A549 (cell line): ENCODE data around the gene SCAMP3. TPM values are rescaled to one million over a fixed set of nuclear protein-coding genes. Genes with fewer than 3 reads are reported as not detected.

ENCODE experiments used
- ATAC-seq, 2 experiments: fragments of 200-7000 bp in 1 of 2; fragments of >200 bp in 1 of 2; cut with Nextera tagmentation in 1 of 2; cut with Tn5 transposase in 1 of 2; 3 replicates each; pipeline versions ENCODE4 v1.8.0 to v1.9.1; 2018 to 2020; ENCODE audit warnings: mild to moderate bottlenecking in 1 of 2, moderate library complexity in 1 of 2
- CTCF ChIA-PET: fragments of 300-600 bp; sonication (Branson Sonifier 250); formaldehyde crosslinking; extraction: SDS; loops from one replicate; lab custom pipeline; 2021; ENCODE audit warnings: antibody characterized with exemption, inconsistent platforms; lab: Yijun Ruan, JAX
- POLR2A ChIA-PET: fragments of 350-600 bp; formaldehyde crosslinking; extraction: SDS; loops from one replicate; lab custom pipeline; 2021; ENCODE audit warnings: antibody characterized with exemption, inconsistent platforms; lab: Yijun Ruan, JAX
- DNase-seq, 2 experiments: peaks; one replicate each; pipeline versions ENCODE4 v3.0.0 to v3.0.0-alpha.2; 2011 to 2016; ENCODE audit warnings: low read depth in 1 of 2, low spot score in 1 of 2
- FAIRE-seq: peaks from 2 replicates; lab custom pipeline; 2011; peaks lifted over from hg19 to GRCh38; lab: Jason Lieb, UNC
- H3K27ac ChIP-seq, 2 experiments: fragments of >200 bp; sonication (Bioruptor Twin); formaldehyde crosslinking; 3 replicates each; pipeline ENCODE4 v1.5.1; 2016 to 2017
- H3K4me1 ChIP-seq: fragments of >200 bp; sonication (Bioruptor Twin); formaldehyde crosslinking; 3 replicates; pipeline ENCODE4 v1.6.1; 2016
- H3K4me2 ChIP-seq: fragments of >200 bp; sonication (Bioruptor Twin); formaldehyde crosslinking; 3 replicates; pipeline ENCODE4 v1.6.1; 2016
- H3K4me3 ChIP-seq: fragments of >200 bp; sonication (Bioruptor Twin); formaldehyde crosslinking; 3 replicates; pipeline ENCODE4 v1.5.1; 2016
- H3K9me3 ChIP-seq: fragments of >200 bp; sonication (Bioruptor Twin); formaldehyde crosslinking; 3 replicates; pipeline ENCODE4 v1.6.1; 2016
- CBX2 ChIP-seq: fragments of 200-600 bp; sonication (generic); IDR thresholded peaks from 2 replicates; pipeline ENCODE4 v1.6.1; 2016; ENCODE audit warnings: low read depth, mild to moderate bottlenecking, borderline replicate concordance
- CEBPB ChIP-seq, 2 experiments: fragments of >200 bp in 1 of 2; sonication (Bioruptor Twin) in 1 of 2; formaldehyde crosslinking in 1 of 2; IDR thresholded peaks; 2 replicates each; pipeline ENCODE4 v1.6.1; 2012 to 2016
- ESRRA ChIP-seq: fragments of 150-350 bp; IDR thresholded peaks from 2 replicates; pipeline ENCODE4 v1.6.1; 2014; ENCODE audit warnings: mild to moderate bottlenecking, low read length, borderline replicate concordance
- FOSB ChIP-seq: fragments of 250-450 bp; sonication (Bioruptor Pico); IDR thresholded peaks from 2 replicates; pipeline ENCODE4 v1.5.0; 2020; ENCODE audit warnings: mild to moderate bottlenecking, moderate library complexity
- FOXS1 ChIP-seq: fragments of 250-450 bp; sonication (Bioruptor Pico); IDR thresholded peaks from 2 replicates; pipeline ENCODE4 v1.5.0; 2020; ENCODE audit warnings: mild to moderate bottlenecking, moderate library complexity
- GATA3 ChIP-seq: IDR thresholded peaks from 2 replicates; pipeline ENCODE4 v1.6.1; 2012; ENCODE audit warnings: borderline replicate concordance
- HDAC2 ChIP-seq: fragments of 200-600 bp; sonication (generic); IDR thresholded peaks from 2 replicates; pipeline ENCODE4 v1.6.1; 2016
- HOXA7 ChIP-seq: fragments of 250-450 bp; sonication (Bioruptor Pico); IDR thresholded peaks from 2 replicates; pipeline ENCODE4 v1.5.0; 2020; ENCODE audit warnings: mild to moderate bottlenecking, moderate library complexity
- HOXB5 ChIP-seq: fragments of 250-450 bp; sonication (Bioruptor Pico); IDR thresholded peaks from 2 replicates; pipeline ENCODE4 v1.5.0; 2020; ENCODE audit warnings: mild to moderate bottlenecking, moderate library complexity
- MAZ ChIP-seq: fragments of 150-350 bp; IDR thresholded peaks from 2 replicates; pipeline ENCODE4 v1.6.1; 2014; ENCODE audit warnings: antibody characterized with exemption, low read depth, low read length, borderline replicate concordance
- MYC ChIP-seq: IDR thresholded peaks from 2 replicates; pipeline ENCODE4 v1.6.1; 2012; ENCODE audit warnings: mild to moderate bottlenecking, inconsistent platforms, low read length, improper control_type of control experiment, borderline replicate concordance
- NFE2L2 ChIP-seq: fragments of 150-350 bp; conservative IDR thresholded peaks from 2 replicates; pipeline ENCODE4 v1.6.1; 2014; ENCODE audit warnings: low read length
- POLR2AphosphoS2 ChIP-seq: conservative IDR thresholded peaks from 2 replicates; pipeline ENCODE4 v1.6.1; 2012; ENCODE audit warnings: low read length, improper control_type of control experiment, inconsistent platforms
- RFX5 ChIP-seq: fragments of 450-650 bp; IDR thresholded peaks from 2 replicates; pipeline ENCODE4 v1.7.1; 2014; ENCODE audit warnings: antibody characterized with exemption, mild to moderate bottlenecking, moderate library complexity
- RNF2 ChIP-seq: fragments of 200-600 bp; sonication (generic); IDR thresholded peaks from 2 replicates; pipeline ENCODE4 v1.6.1; 2016; ENCODE audit warnings: low read depth, mild to moderate bottlenecking, antibody characterized with exemption, moderate library complexity, borderline replicate concordance
- ZFP36 ChIP-seq: fragments of 450-650 bp; IDR thresholded peaks from 2 replicates; pipeline ENCODE4 v1.6.1; 2014; ENCODE audit warnings: borderline replicate concordance; ENCODE audit not compliant: partially characterized antibody
- ZNF302 ChIP-seq: fragments of 250-450 bp; sonication (Bioruptor Pico); IDR thresholded peaks from 2 replicates; pipeline ENCODE4 v1.9.0; 2021; ENCODE audit warnings: inconsistent platforms, mild to moderate bottlenecking, moderate library complexity
- ZSCAN20 ChIP-seq: fragments of 250-450 bp; sonication (Bioruptor Pico); IDR thresholded peaks from 2 replicates; pipeline ENCODE4 v1.8.0; 2022; ENCODE audit warnings: mild to moderate bottlenecking, moderate library complexity
- WGBS: methylation state at CpG from one replicate; pipeline ENCODE4 v1.1.6; 2017; ENCODE audit errors: missing lambda C conversion rate; 5-methylcytosine and 5-hydroxymethylcytosine counted together
- polyA plus RNA-seq, 4 experiments: library from polyadenylated mRNA; depleted of rRNA in 3 of 4; stranded (reverse); fragments of >200 nt; fragmentation: RNase III in 1 of 4; extraction: RNeasy Plus Mini Kit Qiagen cat#74134 plus additional on column Dnase treatment in 1 of 4; gene quantifications; 2 replicates in 3 of 4; 3 replicates in 1 of 4; pipeline ENCODE4 v1.2.3, GENCODE V29; 2011 to 2017
- TF ChIP-seq, protein P1 (sequence below): fragments of >200 bp; sonication (Bioruptor Twin); formaldehyde crosslinking; IDR thresholded peaks from 2 replicates; pipeline ENCODE4 v1.6.1; 2016
- TF ChIP-seq, protein P2 (sequence below): fragments of 150-350 bp; IDR thresholded peaks from 2 replicates; pipeline ENCODE4 v1.6.1; 2014; ENCODE audit warnings: low read depth, mild to moderate bottlenecking, low read length
- TF ChIP-seq, protein P3 (sequence below): fragments of 450-650 bp; IDR thresholded peaks from 2 replicates; pipeline ENCODE4 v1.6.1; 2014; ENCODE audit warnings: antibody characterized with exemption

Gene SCAMP3
- polyA plus RNA-seq, 2 of the 4 experiments (the other 2 are of a cell fraction) = 75.9 to 135 TPM

DNA sequence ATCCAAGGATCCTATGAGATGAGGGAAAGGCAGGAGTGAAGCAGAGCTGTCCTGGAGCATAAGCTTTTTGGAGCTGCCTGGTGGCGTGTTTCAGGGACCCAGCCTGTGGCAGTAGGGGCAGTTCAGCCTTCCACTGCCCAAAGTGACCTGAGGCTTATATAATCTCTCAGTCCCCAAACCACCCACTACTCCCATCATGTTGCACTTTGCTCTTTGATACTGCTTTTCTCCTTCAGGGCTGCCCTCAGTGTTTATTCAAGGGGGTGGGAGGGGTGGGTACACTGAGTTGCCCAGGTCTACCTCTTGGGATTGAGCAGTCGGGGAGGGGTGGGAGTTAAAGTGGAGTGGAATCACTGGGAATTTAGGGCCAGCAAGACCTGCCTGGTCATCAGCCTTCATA lies 24.4 kb upstream of the SCAMP3 start:
- no peak overlapping the region for H3K4me3 ChIP-seq
- H3K27ac ChIP-seq = no peak overlapping the region
- ATAC-seq = no peak
- FAIRE-seq = no peak
- no peaks in the 10 kb centered on the region for H3K9me3 ChIP-seq
- no peak for DNase-seq
- no peak overlapping the region for H3K4me2 ChIP-seq
- TF ChIP-seq GATA3 (no peak), ZFP36 (no peak), MYC (no peak), CEBPB (IDR thresholded peaks at IDR 0.05) (no peak), MAZ (no peak), ZSCAN20 (CRISPR knock-in tag) (no peak), HOXA7 (CRISPR knock-in tag) (no peak), NFE2L2 (no peak), RFX5 (no peak)
- TF ChIP-seq, protein P1, sequence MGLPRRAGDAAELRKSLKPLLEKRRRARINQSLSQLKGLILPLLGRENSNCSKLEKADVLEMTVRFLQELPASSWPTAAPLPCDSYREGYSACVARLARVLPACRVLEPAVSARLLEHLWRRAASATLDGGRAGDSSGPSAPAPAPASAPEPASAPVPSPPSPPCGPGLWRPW = no peak
- TF ChIP-seq, protein P2, sequence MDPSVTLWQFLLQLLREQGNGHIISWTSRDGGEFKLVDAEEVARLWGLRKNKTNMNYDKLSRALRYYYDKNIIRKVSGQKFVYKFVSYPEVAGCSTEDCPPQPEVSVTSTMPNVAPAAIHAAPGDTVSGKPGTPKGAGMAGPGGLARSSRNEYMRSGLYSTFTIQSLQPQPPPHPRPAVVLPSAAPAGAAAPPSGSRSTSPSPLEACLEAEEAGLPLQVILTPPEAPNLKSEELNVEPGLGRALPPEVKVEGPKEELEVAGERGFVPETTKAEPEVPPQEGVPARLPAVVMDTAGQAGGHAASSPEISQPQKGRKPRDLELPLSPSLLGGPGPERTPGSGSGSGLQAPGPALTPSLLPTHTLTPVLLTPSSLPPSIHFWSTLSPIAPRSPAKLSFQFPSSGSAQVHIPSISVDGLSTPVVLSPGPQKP = no peak
- TF ChIP-seq, protein P3, sequence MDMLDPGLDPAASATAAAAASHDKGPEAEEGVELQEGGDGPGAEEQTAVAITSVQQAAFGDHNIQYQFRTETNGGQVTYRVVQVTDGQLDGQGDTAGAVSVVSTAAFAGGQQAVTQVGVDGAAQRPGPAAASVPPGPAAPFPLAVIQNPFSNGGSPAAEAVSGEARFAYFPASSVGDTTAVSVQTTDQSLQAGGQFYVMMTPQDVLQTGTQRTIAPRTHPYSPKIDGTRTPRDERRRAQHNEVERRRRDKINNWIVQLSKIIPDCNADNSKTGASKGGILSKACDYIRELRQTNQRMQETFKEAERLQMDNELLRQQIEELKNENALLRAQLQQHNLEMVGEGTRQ = no peak
- TF ChIP-seq, all 56 proteins: peak for 0
- H3K4me1 ChIP-seq = no peaks in the 10 kb centered on the region
- ChIA-PET CTCF (interaction anchor here (1.4 to 4.0 kb wide), 3 partner anchors 10 to 37 kb away, joined by 4 to 18 read pairs (median 11); no protein-coding TSS in a partner anchor), POLR2A (no interaction called here)
- WGBS = 90% methylated on average over 2 of the region's 2 CpGs

DNA sequence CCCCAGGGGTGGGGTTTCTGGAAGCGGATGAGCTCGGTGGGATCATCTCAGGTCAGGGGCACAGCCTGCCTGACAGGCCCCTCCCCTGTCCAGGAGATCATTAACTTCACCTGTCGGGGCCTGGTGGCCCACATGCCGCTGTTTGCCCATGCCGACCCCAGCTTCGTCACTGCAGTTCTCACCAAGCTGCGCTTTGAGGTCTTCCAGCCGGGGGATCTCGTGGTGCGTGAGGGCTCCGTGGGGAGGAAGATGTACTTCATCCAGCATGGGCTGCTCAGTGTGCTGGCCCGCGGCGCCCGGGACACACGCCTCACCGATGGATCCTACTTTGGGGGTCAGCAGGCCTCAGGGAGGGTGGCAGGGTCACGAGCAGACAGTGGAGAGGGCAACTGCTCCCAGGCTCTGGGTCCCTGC lies 23.5 kb upstream of the SCAMP3 start:
- no peaks in the 10 kb centered on the region for H3K4me1 ChIP-seq
- H3K4me2 ChIP-seq = no peak overlapping the region
- DNase-seq (no peak), FAIRE-seq (no peak)
- no peak overlapping the region for H3K4me3 ChIP-seq
- no peak for TF ChIP-seq POLR2AphosphoS2
- TF ChIP-seq ESRRA = no peak
- no peak for TF ChIP-seq ZFP36
- no peak for TF ChIP-seq RNF2
- no peak for TF ChIP-seq HOXB5 (CRISPR knock-in tag)
- TF ChIP-seq, protein P3 = no peak
- no peak for TF ChIP-seq FOXS1 (CRISPR knock-in tag)
- no peak for TF ChIP-seq CBX2
- TF ChIP-seq FOSB = no peak
- TF ChIP-seq, all 56 proteins: peak for 0
- 87% methylated on average over 18 of the region's 18 CpGs for WGBS
- ChIA-PET POLR2A (no interaction called here), CTCF (interaction anchor here (0.5 to 4.0 kb wide), 5 partner anchors 11 to 589 kb away, joined by 3 to 18 read pairs (median 3); no protein-coding TSS in a partner anchor)
- H3K27ac ChIP-seq = no peak overlapping the region
- no peaks in the 10 kb centered on the region for H3K9me3 ChIP-seq
- no peak for ATAC-seq

DNA sequence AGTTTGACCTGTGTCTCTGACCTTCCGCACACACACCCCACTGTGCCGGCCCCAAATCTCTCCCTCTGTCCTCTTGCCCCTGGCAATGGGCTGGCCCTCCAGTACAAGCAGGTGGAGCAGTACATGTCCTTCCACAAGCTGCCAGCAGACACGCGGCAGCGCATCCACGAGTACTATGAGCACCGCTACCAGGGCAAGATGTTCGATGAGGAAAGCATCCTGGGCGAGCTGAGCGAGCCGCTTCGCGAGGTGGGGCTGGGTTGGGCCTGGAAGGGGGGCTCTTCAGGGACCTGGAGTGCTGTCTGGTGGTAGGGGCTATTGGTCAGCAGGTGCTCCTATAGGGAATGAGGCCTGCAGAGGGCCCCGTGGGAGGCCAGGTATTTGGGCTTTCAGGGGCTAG lies 22.9 kb upstream of the SCAMP3 start:
- POLR2A ChIA-PET = no interaction called here
- Histone ChIP-seq H3K27ac (no peak overlapping the region), H3K9me3 (no peaks in the 10 kb centered on the region), H3K4me1 (no peaks in the 10 kb centered on the region), H3K4me3 (no peak overlapping the region)
- CTCF ChIA-PET = interaction anchor here (1.0 to 4.0 kb wide), 4 partner anchors 10 to 39 kb away, joined by 3 to 18 read pairs (median 7); no protein-coding TSS in a partner anchor
- 91% methylated on average over 14 of the region's 14 CpGs for WGBS
- TF ChIP-seq ZNF302 (no peak), NFE2L2 (no peak), HDAC2 (no peak)
- TF ChIP-seq, all 56 proteins: peak for 0
- DNase-seq (no peak), FAIRE-seq (no peak), ATAC-seq (no peak)
- H3K4me2 ChIP-seq = no peak overlapping the region
